Muscle of leg (tissue), 9 donors: ENCODE measurements around the gene BUD23. TPM values are rescaled to one million over a fixed set of nuclear protein-coding genes. Genes with fewer than 3 reads are reported as not detected.

Experiments
- polyA plus RNA-seq, 8 donors: library from polyadenylated mRNA; unstranded; fragments of 120-200 nt; gene quantifications; one replicate each; pipeline versions ENCODE4 v1.2.1 to v1.2.3, GENCODE V29; 2013; ENCODE audit warnings: inconsistent platforms in 1 of 8, low replicate concordance in 1 of 8; ENCODE audit not compliant: insufficient read length in 8 of 8, insufficient read depth in 1 of 8
- total RNA-seq: library from RNA; stranded (reverse); fragments of 120-200 nt; gene quantifications from one replicate; pipeline ENCODE4 v1.2.4, GENCODE V29; 2013

Gene BUD23
- total and polyA plus RNA-seq, 9 donors, result 34.3 to 87.1 (median 78.9) TPM

Other genes starting within 250 kb of the BUD23 start
- 14.3 TPM for gene FZD9, start 249.8 kb upstream of the BUD23 start, total RNA-seq
- gene FZD9, start 249.8 kb upstream of the BUD23 start, polyA plus RNA-seq, result 10 to 100 TPM; 12.2 to 20.9 (median 18.0) TPM
- 41.9 TPM for gene BAZ1B, start 161.3 kb upstream of the BUD23 start, total RNA-seq
- gene BAZ1B, start 161.3 kb upstream of the BUD23 start, polyA plus RNA-seq, result 10 to 100 TPM; 40.5 to 67.6 (median 54.5) TPM
- 6.6 TPM for gene BCL7B, start 125.9 kb upstream of the BUD23 start, total RNA-seq
- gene BCL7B, start 125.9 kb upstream of the BUD23 start, polyA plus RNA-seq, result 10 to 100 TPM; 30.5 to 37.0 (median 34.4) TPM
- gene TBL2, start 105.0 kb upstream of the BUD23 start, total RNA-seq, result 37.5 TPM
- gene TBL2, start 105.0 kb upstream of the BUD23 start, polyA plus RNA-seq, result 10 to 100 TPM; 25.2 to 36.3 (median 27.6) TPM
- 0.13 TPM for gene MLXIPL, start 59.1 kb upstream of the BUD23 start, total RNA-seq
- 1 to 10 TPM in 2 of 8 donors, under 1 TPM in 6; 0.12 to 3.1 (median 0.29) TPM for gene MLXIPL, start 59.1 kb upstream of the BUD23 start, polyA plus RNA-seq
- 4.5 TPM for gene VPS37D, start 15.8 kb upstream of the BUD23 start, total RNA-seq
- gene VPS37D, start 15.8 kb upstream of the BUD23 start, polyA plus RNA-seq, result 1 to 10 TPM; 1.9 to 5.0 (median 3.2) TPM
- gene DNAJC30, start 144 bp upstream of the BUD23 start, total RNA-seq, result 3.1 TPM
- gene DNAJC30, start 144 bp upstream of the BUD23 start, polyA plus RNA-seq, result 1 to 10 TPM; 5.9 to 8.0 (median 6.5) TPM
- gene STX1A, start 36.1 kb downstream of the BUD23 start, total RNA-seq, result 10.4 TPM
- 10 to 100 TPM in 6 of 8 donors, 1 to 10 TPM in 2; 6.5 to 17.9 (median 11.5) TPM for gene STX1A, start 36.1 kb downstream of the BUD23 start, polyA plus RNA-seq
- gene ABHD11, start 55.2 kb downstream of the BUD23 start, total RNA-seq, result 12.9 TPM
- gene ABHD11, start 55.2 kb downstream of the BUD23 start, polyA plus RNA-seq, result 10 to 100 TPM in 7 of 8 donors, 1 to 10 TPM in 1; 9.6 to 17.1 (median 12.6) TPM
- gene CLDN3, start 86.7 kb downstream of the BUD23 start, total RNA-seq, result 0.13 TPM
- 1 to 10 TPM in 2 of 8 donors, under 1 TPM in 5, not detected in 1; 0.11 to 7.9 (median 0.21) TPM for gene CLDN3, start 86.7 kb downstream of the BUD23 start, polyA plus RNA-seq
- 0.27 TPM for gene CLDN4, start 147.4 kb downstream of the BUD23 start, total RNA-seq
- gene CLDN4, start 147.4 kb downstream of the BUD23 start, polyA plus RNA-seq, result 10 to 100 TPM in 1 of 8 donors, 1 to 10 TPM in 3, under 1 TPM in 4; 0.31 to 10.9 (median 0.94) TPM
- 1.7 TPM for gene METTL27, start 158.9 kb downstream of the BUD23 start, total RNA-seq
- 1 to 10 TPM in 6 of 8 donors, under 1 TPM in 2; 0.56 to 3.2 (median 1.9) TPM for gene METTL27, start 158.9 kb downstream of the BUD23 start, polyA plus RNA-seq
- gene TMEM270, start 177.6 kb downstream of the BUD23 start, total RNA-seq, result not detected
- not detected for gene TMEM270, start 177.6 kb downstream of the BUD23 start, polyA plus RNA-seq